GM19193 (cell line): ENCODE data around the gene COMP.

Source experiments
- POLR2A ChIP-seq: IDR thresholded peaks from 4 replicates; pipeline ENCODE4 v1.6.1; 2011; ENCODE audit not compliant: insufficient read depth, insufficient read length; ENCODE audit errors: extremely low read depth

The COMP gene

GRCh38 chr19:18737337-18737953, 53.7 kb downstream of the COMP start:
- no peak for TF ChIP-seq POLR2A

GRCh38 chr19:18736415-18737336, 54.4 kb downstream of the COMP start:
- TF ChIP-seq POLR2A = no peak

GRCh38 chr19:18735752-18736151, 55.4 kb downstream of the COMP start:
- no peak for TF ChIP-seq POLR2A

- no peak for TF ChIP-seq POLR2A
Observed at GRCh38 chr19:18735324-18735723, 55.8 kb downstream of the COMP start.

- TF ChIP-seq POLR2A = no peak
Observed at GRCh38 chr19:18733196-18733647, 57.9 kb downstream of the COMP start.
